Thoracic aorta (tissue), 2 donors: ENCODE results near the gene FAM237A. TPM values are rescaled to one million over a fixed set of nuclear protein-coding genes. Genes with fewer than 3 reads are reported as not detected.

ENCODE experiments used
- ATAC-seq: fragments of 150-250 bp; one replicate; pipeline ENCODE4 v1.8.0; 2017; ENCODE audit warnings: low read depth; ENCODE audit not compliant: insufficient number of reproducible peaks, low FRiP score
- DNase-seq: peaks from one replicate; pipeline ENCODE4 v3.0.0-alpha.2; 2020; ENCODE audit warnings: low spot score
- H3K27ac ChIP-seq, 2 donors: fragments of 200-600 bp; sonication (generic); 1 replicate in 1 of 2; 2 replicates in 1 of 2; pipeline ENCODE4 v1.5.1; 2016; ENCODE audit warnings: mild to moderate bottlenecking in 2 of 2, moderate library complexity in 2 of 2
- H3K27me3 ChIP-seq: fragments of 200-600 bp; sonication (generic); replicated peaks from 2 replicates; pipeline ENCODE4 v1.6.0; 2016; ENCODE audit warnings: mild to moderate bottlenecking; ENCODE audit not compliant: insufficient read depth
- H3K36me3 ChIP-seq: fragments of 200-600 bp; sonication (generic); one replicate; pipeline ENCODE4 v1.5.1; 2016
- H3K4me1 ChIP-seq, 2 donors: fragments of 200-600 bp; sonication (generic); 1 replicate in 1 of 2; 2 replicates in 1 of 2; pipeline versions ENCODE4 v1.5.1 to v1.6.0; 2016; ENCODE audit warnings: low read depth in 2 of 2, mild to moderate bottlenecking in 1 of 2; ENCODE audit not compliant: control insufficient read depth in 1 of 2
- H3K4me3 ChIP-seq: fragments of 200-600 bp; sonication (generic); 2 replicates; pipeline ENCODE4 v1.5.1; 2016; ENCODE audit warnings: mild to moderate bottlenecking
- H3K9me3 ChIP-seq: fragments of 200-600 bp; sonication (generic); 2 replicates; pipeline ENCODE4 v1.5.1; 2016
- total RNA-seq, 2 donors: library from RNA; depleted of rRNA; stranded (reverse); fragments of >200 nt; gene quantifications; one replicate each; pipeline versions ENCODE4 v1.1.0 to v1.2.3, GENCODE V29; 2016
- TF ChIP-seq, protein P1 (sequence below): fragments of 200-600 bp; sonication (generic); IDR thresholded peaks from one replicate; pipeline ENCODE4 v1.5.1; 2019; ENCODE audit warnings: antibody characterized with exemption

The FAM237A gene
- total RNA-seq, 2 donors from 2014 or later: not detected

DNA sequence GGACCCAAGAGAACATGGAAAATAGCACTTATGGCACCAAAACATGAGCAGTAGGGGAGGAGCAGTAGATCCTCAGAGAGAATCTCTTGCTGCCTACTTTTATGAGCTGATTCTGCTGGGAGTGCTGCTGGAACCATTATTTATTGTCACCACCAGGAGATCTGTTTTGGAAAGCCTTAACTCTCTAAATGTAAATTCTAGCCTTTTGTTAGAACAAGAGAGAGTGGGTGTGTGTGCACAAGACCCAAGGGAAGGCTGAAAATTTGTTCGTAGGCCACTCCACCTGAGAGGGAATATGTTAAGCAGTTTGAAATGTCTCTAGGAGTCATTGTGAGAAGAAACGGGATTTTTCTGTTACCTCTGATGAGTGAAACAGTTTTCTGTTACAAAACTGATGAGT lies 16.2 kb upstream of the FAM237A start:
- no peak for DNase-seq
- TF ChIP-seq, protein P1, sequence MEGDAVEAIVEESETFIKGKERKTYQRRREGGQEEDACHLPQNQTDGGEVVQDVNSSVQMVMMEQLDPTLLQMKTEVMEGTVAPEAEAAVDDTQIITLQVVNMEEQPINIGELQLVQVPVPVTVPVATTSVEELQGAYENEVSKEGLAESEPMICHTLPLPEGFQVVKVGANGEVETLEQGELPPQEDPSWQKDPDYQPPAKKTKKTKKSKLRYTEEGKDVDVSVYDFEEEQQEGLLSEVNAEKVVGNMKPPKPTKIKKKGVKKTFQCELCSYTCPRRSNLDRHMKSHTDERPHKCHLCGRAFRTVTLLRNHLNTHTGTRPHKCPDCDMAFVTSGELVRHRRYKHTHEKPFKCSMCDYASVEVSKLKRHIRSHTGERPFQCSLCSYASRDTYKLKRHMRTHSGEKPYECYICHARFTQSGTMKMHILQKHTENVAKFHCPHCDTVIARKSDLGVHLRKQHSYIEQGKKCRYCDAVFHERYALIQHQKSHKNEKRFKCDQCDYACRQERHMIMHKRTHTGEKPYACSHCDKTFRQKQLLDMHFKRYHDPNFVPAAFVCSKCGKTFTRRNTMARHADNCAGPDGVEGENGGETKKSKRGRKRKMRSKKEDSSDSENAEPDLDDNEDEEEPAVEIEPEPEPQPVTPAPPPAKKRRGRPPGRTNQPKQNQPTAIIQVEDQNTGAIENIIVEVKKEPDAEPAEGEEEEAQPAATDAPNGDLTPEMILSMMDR: no peak
- ATAC-seq: no peak
- H3K9me3 ChIP-seq: no peaks in the 10 kb centered on the region
- H3K4me3 ChIP-seq: no peak overlapping the region
- no peaks in the 10 kb centered on the region for H3K27me3 ChIP-seq
- no peaks in the 10 kb centered on the region for H3K4me1 ChIP-seq
- no peak overlapping the region for H3K27ac ChIP-seq
- H3K36me3 ChIP-seq: no peaks in the 10 kb centered on the region

DNA sequence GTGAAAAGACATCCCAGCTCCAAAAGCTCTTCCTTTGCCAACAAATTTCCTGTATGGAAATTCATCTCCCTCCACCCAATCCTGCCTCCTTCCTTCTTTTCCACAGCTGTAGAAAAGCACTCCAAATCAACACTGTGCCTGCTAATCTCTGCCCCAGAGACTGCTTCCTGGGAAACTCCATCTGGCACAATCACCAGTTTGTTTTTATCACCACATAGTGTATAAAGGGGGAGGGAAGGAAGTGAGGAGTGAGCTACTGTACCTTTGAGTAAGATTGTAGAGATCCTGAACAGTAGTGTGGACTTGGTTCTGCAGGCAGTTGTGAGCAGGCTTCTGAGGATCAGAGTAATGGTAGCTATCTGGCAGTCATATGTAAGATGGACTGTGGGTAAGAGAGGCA lies 14.7 kb upstream of the FAM237A start:
- TF ChIP-seq, protein P1: no peak
- no peaks in the 10 kb centered on the region for H3K4me1 ChIP-seq

DNA sequence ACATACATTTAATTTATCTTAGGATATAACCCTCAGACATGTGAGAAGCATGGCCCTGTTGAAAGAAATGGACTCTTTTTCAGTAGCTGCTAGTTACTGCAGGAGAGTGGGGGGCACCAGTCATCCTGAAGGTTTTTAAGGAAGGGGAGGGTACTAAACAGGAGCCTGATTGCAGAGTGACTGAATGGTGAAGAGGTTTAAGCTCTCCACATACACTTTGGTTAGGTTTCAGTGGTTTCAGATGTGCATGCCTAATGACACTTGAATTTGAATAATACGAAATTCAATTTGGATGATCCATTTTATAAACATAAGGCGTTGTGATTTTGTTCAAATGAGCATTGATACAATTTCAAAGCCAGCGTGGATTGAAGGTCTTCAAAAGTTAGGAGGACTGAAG lies 10.9 kb upstream of the FAM237A start:
- ATAC-seq: no peak
- TF ChIP-seq, protein P1: no peak
- no peaks in the 10 kb centered on the region for H3K27me3 ChIP-seq
- H3K4me1 ChIP-seq: no peaks in the 10 kb centered on the region
- DNase-seq: no peak
- no peaks in the 10 kb centered on the region for H3K36me3 ChIP-seq
- no peaks in the 10 kb centered on the region for H3K9me3 ChIP-seq
- no peak overlapping the region for H3K27ac ChIP-seq
- H3K4me3 ChIP-seq: no peak overlapping the region

More for the DNA sequence above, 14.7 kb upstream of the FAM237A start:
- ATAC-seq (no peak), DNase-seq (no peak)
- no peaks in the 10 kb centered on the region for H3K9me3 ChIP-seq
- no peak overlapping the region for H3K27ac ChIP-seq
- no peaks in the 10 kb centered on the region for H3K36me3 ChIP-seq
- H3K4me3 ChIP-seq: no peak overlapping the region
- H3K27me3 ChIP-seq: no peaks in the 10 kb centered on the region

DNA sequence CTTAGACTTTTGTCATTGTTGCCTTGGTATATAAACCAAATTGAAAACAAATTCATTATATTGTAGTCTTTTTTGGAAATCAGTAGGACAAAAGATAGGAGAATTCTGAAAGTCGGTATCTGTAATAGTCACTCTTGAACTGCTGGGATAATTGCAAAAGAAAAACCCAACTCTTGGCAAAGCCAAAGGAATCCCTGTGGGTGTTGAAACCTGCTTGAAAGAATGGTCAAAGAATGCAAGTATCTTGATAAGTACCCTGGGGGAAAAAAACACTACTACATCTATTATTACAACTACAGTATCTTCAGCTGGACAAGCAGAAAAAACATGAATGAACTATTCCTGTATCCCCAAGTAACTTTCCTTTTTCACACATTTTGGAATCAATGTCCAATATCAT lies 7.3 kb upstream of the FAM237A start:
- Histone ChIP-seq H3K4me1 (no peaks in the 10 kb centered on the region), H3K27me3 (no peaks in the 10 kb centered on the region), H3K27ac (no peak overlapping the region), H3K9me3 (no peaks in the 10 kb centered on the region), H3K4me3 (no peak overlapping the region), H3K36me3 (no peaks in the 10 kb centered on the region)
- TF ChIP-seq, protein P1: no peak
- ATAC-seq: no peak
- no peak for DNase-seq

GRCh38 chr2:206639636-206640035 lies 2.7 kb upstream of the FAM237A start:
- Histone ChIP-seq H3K27me3 (no peaks in the 10 kb centered on the region), H3K4me1 (no peaks in the 10 kb centered on the region), H3K9me3 (no peaks in the 10 kb centered on the region), H3K27ac (no peak overlapping the region), H3K36me3 (no peaks in the 10 kb centered on the region), H3K4me3 (no peak overlapping the region)
- TF ChIP-seq, protein P1: no peak
- ATAC-seq (no peak), DNase-seq (no peak)
